ENCODE data around the gene NKD2.

- no peak for TF ChIP-seq CTCF (IDR thresholded peaks at IDR 0.05; ENCODE audit: low read length)
- no peak for TF ChIP-seq EZH2 (optimal IDR thresholded peaks at IDR 0.05; ENCODE audit: low read depth, low read length)
Observed at GRCh38 chr5:961002-961710, 47.4 kb upstream of the NKD2 start.

Measured in MM.1S (cell line).